ENCODE data around the gene RUVBL2.
"Not testable (repeated sequence)": the region's sequence is repeated elsewhere in the genome, so short reads cannot be mapped to it uniquely, and the experiment has no call there.

The RUVBL2 gene

GRCh38 chr19:49024233-49024632 is 30.5 kb downstream of the RUVBL2 start, which contains the start of gene CGB3:
Gene CGB3, minus strand, starts transcription at chr19:49024333. Its CDS starts 362 bp downstream, at chr19:49023971.
- not testable (repeated sequence) for H3K27ac ChIP-seq (ENCODE audit: low read depth, low read length); H3K4me3 ChIP-seq (ENCODE audit: low read depth in 1 of 5, low read length in 5 of 5); H3K4me1 ChIP-seq (ENCODE audit: control insufficient read depth in 5 of 5, insufficient read depth in 5 of 5, low read length in 5 of 5); H3K9me3 ChIP-seq (ENCODE audit: control insufficient read depth in 5 of 5, low read length in 5 of 5); H3K9ac ChIP-seq (ENCODE audit: low read length in 5 of 5); H3K36me3 ChIP-seq (ENCODE audit: control insufficient read depth in 5 of 5, insufficient read depth in 5 of 5, low read length in 5 of 5)
- peaks cover 0 to 12% (median 3%) of the 10 kb centered on the region in 5 donors for H3K27me3 ChIP-seq (ENCODE audit: control insufficient read depth in 5 of 5, insufficient read depth in 4 of 5, low read length in 5 of 5)

- not testable (repeated sequence) for H3K27ac ChIP-seq (ENCODE audit: low read depth, low read length); H3K4me1 ChIP-seq (ENCODE audit: control insufficient read depth in 5 of 5, insufficient read depth in 5 of 5, low read length in 5 of 5); H3K9ac ChIP-seq (ENCODE audit: low read length in 5 of 5); H3K27me3 ChIP-seq (ENCODE audit: control insufficient read depth in 5 of 5, insufficient read depth in 4 of 5, low read length in 5 of 5); H3K4me3 ChIP-seq (ENCODE audit: low read depth in 1 of 5, low read length in 5 of 5); H3K9me3 ChIP-seq (ENCODE audit: control insufficient read depth in 5 of 5, low read length in 5 of 5); H3K36me3 ChIP-seq (ENCODE audit: control insufficient read depth in 5 of 5, insufficient read depth in 5 of 5, low read length in 5 of 5)
These were observed 31.4 kb downstream of the RUVBL2 start for GRCh38 chr19:49025088-49025487.

GRCh38 chr19:49025599-49025998 is 31.9 kb downstream of the RUVBL2 start:
- not testable (repeated sequence) for H3K27ac ChIP-seq (ENCODE audit: low read depth, low read length)

GRCh38 chr19:49028686-49029085 is 35.0 kb downstream of the RUVBL2 start:
- H3K9ac ChIP-seq (ENCODE audit: low read length in 5 of 5); H3K27ac ChIP-seq (ENCODE audit: low read depth, low read length); H3K4me1 ChIP-seq (ENCODE audit: control insufficient read depth in 5 of 5, insufficient read depth in 5 of 5, low read length in 5 of 5); H3K36me3 ChIP-seq (ENCODE audit: control insufficient read depth in 5 of 5, insufficient read depth in 5 of 5, low read length in 5 of 5); H3K27me3 ChIP-seq (ENCODE audit: control insufficient read depth in 5 of 5, insufficient read depth in 4 of 5, low read length in 5 of 5); H3K4me3 ChIP-seq (ENCODE audit: low read depth in 1 of 5, low read length in 5 of 5); H3K9me3 ChIP-seq (ENCODE audit: control insufficient read depth in 5 of 5, low read length in 5 of 5): not testable (repeated sequence)

More at GRCh38 chr19:49025599-49025998, 31.9 kb downstream of the RUVBL2 start:
- not testable (repeated sequence) for H3K9ac ChIP-seq (ENCODE audit: low read length in 5 of 5); H3K27me3 ChIP-seq (ENCODE audit: control insufficient read depth in 5 of 5, insufficient read depth in 4 of 5, low read length in 5 of 5); H3K9me3 ChIP-seq (ENCODE audit: control insufficient read depth in 5 of 5, low read length in 5 of 5); H3K4me3 ChIP-seq (ENCODE audit: low read depth in 1 of 5, low read length in 5 of 5); H3K36me3 ChIP-seq (ENCODE audit: control insufficient read depth in 5 of 5, insufficient read depth in 5 of 5, low read length in 5 of 5); H3K4me1 ChIP-seq (ENCODE audit: control insufficient read depth in 5 of 5, insufficient read depth in 5 of 5, low read length in 5 of 5)

GRCh38 chr19:49029749-49030148 is 36.1 kb downstream of the RUVBL2 start:
- H3K4me1 ChIP-seq (ENCODE audit: control insufficient read depth in 5 of 5, insufficient read depth in 5 of 5, low read length in 5 of 5); H3K9ac ChIP-seq (ENCODE audit: low read length in 5 of 5); H3K36me3 ChIP-seq (ENCODE audit: control insufficient read depth in 5 of 5, insufficient read depth in 5 of 5, low read length in 5 of 5); H3K27me3 ChIP-seq (ENCODE audit: control insufficient read depth in 5 of 5, insufficient read depth in 4 of 5, low read length in 5 of 5); H3K27ac ChIP-seq (ENCODE audit: low read depth, low read length); H3K4me3 ChIP-seq (ENCODE audit: low read depth in 1 of 5, low read length in 5 of 5); H3K9me3 ChIP-seq (ENCODE audit: control insufficient read depth in 5 of 5, low read length in 5 of 5): not testable (repeated sequence)

GRCh38 chr19:49030323-49030722 is 36.6 kb downstream of the RUVBL2 start:
- H3K36me3 ChIP-seq (ENCODE audit: control insufficient read depth in 5 of 5, insufficient read depth in 5 of 5, low read length in 5 of 5); H3K27ac ChIP-seq (ENCODE audit: low read depth, low read length); H3K4me3 ChIP-seq (ENCODE audit: low read depth in 1 of 5, low read length in 5 of 5); H3K4me1 ChIP-seq (ENCODE audit: control insufficient read depth in 5 of 5, insufficient read depth in 5 of 5, low read length in 5 of 5); H3K9ac ChIP-seq (ENCODE audit: low read length in 5 of 5); H3K27me3 ChIP-seq (ENCODE audit: control insufficient read depth in 5 of 5, insufficient read depth in 4 of 5, low read length in 5 of 5); H3K9me3 ChIP-seq (ENCODE audit: control insufficient read depth in 5 of 5, low read length in 5 of 5): not testable (repeated sequence)

- not testable (repeated sequence) for H3K27ac ChIP-seq (ENCODE audit: low read depth, low read length); H3K4me1 ChIP-seq (ENCODE audit: control insufficient read depth in 5 of 5, insufficient read depth in 5 of 5, low read length in 5 of 5); H3K27me3 ChIP-seq (ENCODE audit: control insufficient read depth in 5 of 5, insufficient read depth in 4 of 5, low read length in 5 of 5); H3K9me3 ChIP-seq (ENCODE audit: control insufficient read depth in 5 of 5, low read length in 5 of 5); H3K4me3 ChIP-seq (ENCODE audit: low read depth in 1 of 5, low read length in 5 of 5); H3K36me3 ChIP-seq (ENCODE audit: control insufficient read depth in 5 of 5, insufficient read depth in 5 of 5, low read length in 5 of 5); H3K9ac ChIP-seq (ENCODE audit: low read length in 5 of 5)
These were observed 38.1 kb downstream of the RUVBL2 start, which contains the start of gene CGB2 for GRCh38 chr19:49031642-49032301. Gene CGB2, plus strand, starts transcription at chr19:49031890. Its CDS starts 206 bp downstream, at chr19:49032096.

GRCh38 chr19:49036815-49037214 is 43.1 kb downstream of the RUVBL2 start, which contains the start of gene CGB1:
Gene CGB1, minus strand, starts transcription at chr19:49036895. Its CDS starts 184 bp downstream, at chr19:49036711.
- H3K27ac ChIP-seq (ENCODE audit: low read depth, low read length); H3K36me3 ChIP-seq (ENCODE audit: control insufficient read depth in 5 of 5, insufficient read depth in 5 of 5, low read length in 5 of 5); H3K9me3 ChIP-seq (ENCODE audit: control insufficient read depth in 5 of 5, low read length in 5 of 5); H3K4me1 ChIP-seq (ENCODE audit: control insufficient read depth in 5 of 5, insufficient read depth in 5 of 5, low read length in 5 of 5); H3K27me3 ChIP-seq (ENCODE audit: control insufficient read depth in 5 of 5, insufficient read depth in 4 of 5, low read length in 5 of 5); H3K4me3 ChIP-seq (ENCODE audit: low read depth in 1 of 5, low read length in 5 of 5); H3K9ac ChIP-seq (ENCODE audit: low read length in 5 of 5): not testable (repeated sequence)

- H3K27ac ChIP-seq (ENCODE audit: low read depth, low read length); H3K9ac ChIP-seq (ENCODE audit: low read length in 5 of 5); H3K36me3 ChIP-seq (ENCODE audit: control insufficient read depth in 5 of 5, insufficient read depth in 5 of 5, low read length in 5 of 5); H3K4me1 ChIP-seq (ENCODE audit: control insufficient read depth in 5 of 5, insufficient read depth in 5 of 5, low read length in 5 of 5); H3K9me3 ChIP-seq (ENCODE audit: control insufficient read depth in 5 of 5, low read length in 5 of 5); H3K4me3 ChIP-seq (ENCODE audit: low read depth in 1 of 5, low read length in 5 of 5); H3K27me3 ChIP-seq (ENCODE audit: control insufficient read depth in 5 of 5, insufficient read depth in 4 of 5, low read length in 5 of 5): not testable (repeated sequence)
These were observed 44.4 kb downstream of the RUVBL2 start for GRCh38 chr19:49038111-49038510.

GRCh38 chr19:49038557-49039276 is 45.0 kb downstream of the RUVBL2 start:
- H3K27ac ChIP-seq (ENCODE audit: low read depth, low read length); H3K4me1 ChIP-seq (ENCODE audit: control insufficient read depth in 5 of 5, insufficient read depth in 5 of 5, low read length in 5 of 5); H3K27me3 ChIP-seq (ENCODE audit: control insufficient read depth in 5 of 5, insufficient read depth in 4 of 5, low read length in 5 of 5); H3K9ac ChIP-seq (ENCODE audit: low read length in 5 of 5); H3K4me3 ChIP-seq (ENCODE audit: low read depth in 1 of 5, low read length in 5 of 5); H3K9me3 ChIP-seq (ENCODE audit: control insufficient read depth in 5 of 5, low read length in 5 of 5); H3K36me3 ChIP-seq (ENCODE audit: control insufficient read depth in 5 of 5, insufficient read depth in 5 of 5, low read length in 5 of 5): not testable (repeated sequence)
